GM12878 (cell line): Measurements from ENCODE around the gene NLGN1.

ENCODE experiments used
- CTCF ChIP-seq, 3 experiments: IDR thresholded peaks in 2 of 3; conservative IDR thresholded peaks in 1 of 3; 2 replicates each; pipeline ENCODE4 v1.5.1; 2011; ENCODE audit warnings: low read depth in 3 of 3, low read length in 3 of 3, mild to moderate bottlenecking in 3 of 3, control low read depth in 2 of 3, moderate library complexity in 2 of 3, inconsistent platforms in 1 of 3, mixed read lengths in 1 of 3; ENCODE audit not compliant: control insufficient read depth in 2 of 3, insufficient read depth in 1 of 3; ENCODE audit errors: extremely low read depth in 1 of 3
- ESRRA ChIP-seq: IDR thresholded peaks from 2 replicates; pipeline ENCODE4 v1.6.1; 2012; ENCODE audit warnings: mild to moderate bottlenecking, low read length, improper control_type of control experiment
- HCFC1 ChIP-seq: fragments of 150-350 bp; IDR thresholded peaks from 2 replicates; pipeline ENCODE4 v1.6.1; 2014; ENCODE audit warnings: low read length
- MEF2B ChIP-seq: fragments of 450-650 bp; IDR thresholded peaks from 2 replicates; pipeline ENCODE4 v1.6.1; 2018; ENCODE audit warnings: mild to moderate bottlenecking, moderate library complexity; ENCODE audit not compliant: partially characterized antibody, poor library complexity, severe bottlenecking
- POLR2A ChIP-seq: IDR thresholded peaks from 2 replicates; pipeline ENCODE4 v1.6.1; 2011; ENCODE audit warnings: low read depth, mild to moderate bottlenecking, low read length
- POLR2AphosphoS5 ChIP-seq: IDR thresholded peaks from 2 replicates; pipeline ENCODE4 v1.6.1; 2011; ENCODE audit warnings: mild to moderate bottlenecking, low read length, inconsistent platforms
- SUZ12 ChIP-seq: fragments of 200-600 bp; sonication (generic); IDR thresholded peaks from one replicate; pipeline ENCODE4 v1.6.1; 2018; ENCODE audit warnings: antibody characterized with exemption, mild to moderate bottlenecking; ENCODE audit not compliant: unreplicated experiment
- TCF3 ChIP-seq: IDR thresholded peaks from 2 replicates; pipeline ENCODE4 v1.6.1; 2012; ENCODE audit warnings: low read depth, mild to moderate bottlenecking, low read length, borderline replicate concordance; ENCODE audit not compliant: insufficient read depth

- no peak for TF ChIP-seq TCF3
- no peak for TF ChIP-seq MEF2B
- TF ChIP-seq HCFC1 = no peak
- no peak for TF ChIP-seq ESRRA
- TF ChIP-seq CTCF (IDR thresholded peaks at IDR 0.05 in 2 of 3, conservative IDR thresholded peaks at IDR 0.05 in 1 of 3; ENCODE audit: control insufficient read depth in 2 of 3, extremely low read depth in 1 of 3, insufficient read depth in 1 of 3, low read depth in 3 of 3, low read length in 3 of 3) = no peak
- no peak for TF ChIP-seq POLR2A
- no peak for TF ChIP-seq POLR2AphosphoS5
- no peak for TF ChIP-seq SUZ12
Observed at GRCh38 chr3:173902871-173903270, 505.3 kb downstream of the NLGN1 start.
